Thymus (tissue), 11 donors: ENCODE data around the gene DEPP1. TPM values are rescaled to one million over a fixed set of nuclear protein-coding genes. Genes with fewer than 3 reads are reported as not detected.

Experiments used
- DNase-seq, 9 donors: peaks; one replicate each; pipeline ENCODE4 v3.0.0-alpha.2; 2013; ENCODE audit warnings: low spot score in 9 of 9, low read depth in 6 of 9, missing footprints in 1 of 9
- H3K27ac ChIP-seq, 2 donors: one replicate each; pipeline ENCODE4 v1.5.1; 2013; ENCODE audit warnings: control low read depth in 1 of 2, low read depth in 1 of 2, low read length in 1 of 2, mild to moderate bottlenecking in 1 of 2, moderate library complexity in 1 of 2
- H3K27me3 ChIP-seq, 2 donors: one replicate each; pipeline ENCODE4 v1.5.1; 2013; ENCODE audit warnings: low read length in 1 of 2; ENCODE audit not compliant: control insufficient read depth in 2 of 2, insufficient read depth in 1 of 2
- H3K36me3 ChIP-seq, 2 donors: one replicate each; pipeline ENCODE4 v1.5.1; 2013; ENCODE audit warnings: low read length in 1 of 2, mild to moderate bottlenecking in 1 of 2, moderate library complexity in 1 of 2; ENCODE audit not compliant: control insufficient read depth in 2 of 2, insufficient read depth in 2 of 2
- H3K4me1 ChIP-seq, 2 donors: one replicate each; pipeline ENCODE4 v1.5.1; 2013; ENCODE audit warnings: low read length in 2 of 2; ENCODE audit not compliant: control insufficient read depth in 2 of 2, insufficient read depth in 2 of 2
- H3K4me3 ChIP-seq, 2 donors: one replicate each; pipeline ENCODE4 v1.5.1; 2013; ENCODE audit warnings: low read length in 2 of 2, control low read depth in 1 of 2, mild to moderate bottlenecking in 1 of 2
- H3K9me3 ChIP-seq, 2 donors: one replicate each; pipeline ENCODE4 v1.5.1; 2013; ENCODE audit warnings: low read length in 1 of 2, mild to moderate bottlenecking in 1 of 2; ENCODE audit not compliant: control insufficient read depth in 2 of 2, insufficient read depth in 1 of 2
- WGBS: extraction: QIAGEN DNeasy Blood & Tissue Kit; methylation state at CpG from one replicate; pipeline ENCODE4 v1.1.7; 2013; 5-methylcytosine and 5-hydroxymethylcytosine counted together
- polyA plus RNA-seq: library from polyadenylated mRNA; stranded (reverse); fragments of 200-250 nt; gene quantifications from one replicate; pipeline ENCODE4 v1.2.3, GENCODE V29; 2013
- total RNA-seq: library from RNA; stranded (reverse); fragments of 120-200 nt; gene quantifications from one replicate; pipeline ENCODE4 v1.2.4, GENCODE V29; 2013
- donor health status: healthy.

DEPP1 gene
- total and polyA plus RNA-seq, 2 donors, result 12.2 to 51.6 TPM

DNA sequence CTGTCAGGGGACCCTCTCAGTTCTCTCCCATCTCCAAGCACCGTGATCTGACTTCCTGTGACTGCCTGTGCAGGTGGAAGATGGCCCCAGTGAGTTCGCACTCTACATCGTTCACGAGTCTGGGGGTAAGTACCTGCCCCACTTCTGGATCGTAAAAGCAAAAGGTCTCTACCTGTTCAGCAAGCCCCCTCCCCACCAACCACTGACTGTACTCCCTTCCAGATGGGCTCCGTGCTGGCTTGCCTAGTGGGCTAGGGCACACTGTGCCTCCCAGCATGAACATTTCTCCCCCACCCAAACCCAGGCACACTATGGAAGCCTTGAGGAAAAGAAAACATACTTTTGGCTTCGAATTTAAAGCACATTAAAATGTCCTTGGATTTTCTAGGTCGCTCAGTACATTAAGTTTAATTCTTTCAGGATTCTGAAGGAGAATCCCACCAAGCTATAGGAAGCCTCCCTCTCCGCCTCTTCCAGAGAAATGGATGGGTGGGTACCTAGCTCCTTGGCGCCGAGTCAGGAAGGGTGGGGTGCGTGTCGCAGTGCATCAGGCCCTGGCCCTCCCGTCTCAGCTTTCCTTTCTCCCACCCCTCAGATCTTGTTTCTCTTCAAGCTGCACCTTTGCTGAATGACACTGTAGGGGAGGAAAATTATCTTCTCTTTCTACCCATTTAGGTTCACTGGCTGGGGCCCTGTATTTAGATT lies 11.1 kb upstream of the DEPP1 start:
- H3K4me3 ChIP-seq, result no peak overlapping the region
- WGBS, result 91% methylated on average over 14 of the region's 14 CpGs
- peaks cover 0 to 24% of the 10 kb centered on the region in 2 donors for H3K4me1 ChIP-seq
- no peaks in the 10 kb centered on the region for H3K9me3 ChIP-seq
- H3K36me3 ChIP-seq, result peaks cover 0 to 2% of the 10 kb centered on the region in 2 donors
- H3K27me3 ChIP-seq, result peaks cover 0 to 6% of the 10 kb centered on the region in 2 donors
- DNase-seq, result no peak
- no peak overlapping the region for H3K27ac ChIP-seq

DNA sequence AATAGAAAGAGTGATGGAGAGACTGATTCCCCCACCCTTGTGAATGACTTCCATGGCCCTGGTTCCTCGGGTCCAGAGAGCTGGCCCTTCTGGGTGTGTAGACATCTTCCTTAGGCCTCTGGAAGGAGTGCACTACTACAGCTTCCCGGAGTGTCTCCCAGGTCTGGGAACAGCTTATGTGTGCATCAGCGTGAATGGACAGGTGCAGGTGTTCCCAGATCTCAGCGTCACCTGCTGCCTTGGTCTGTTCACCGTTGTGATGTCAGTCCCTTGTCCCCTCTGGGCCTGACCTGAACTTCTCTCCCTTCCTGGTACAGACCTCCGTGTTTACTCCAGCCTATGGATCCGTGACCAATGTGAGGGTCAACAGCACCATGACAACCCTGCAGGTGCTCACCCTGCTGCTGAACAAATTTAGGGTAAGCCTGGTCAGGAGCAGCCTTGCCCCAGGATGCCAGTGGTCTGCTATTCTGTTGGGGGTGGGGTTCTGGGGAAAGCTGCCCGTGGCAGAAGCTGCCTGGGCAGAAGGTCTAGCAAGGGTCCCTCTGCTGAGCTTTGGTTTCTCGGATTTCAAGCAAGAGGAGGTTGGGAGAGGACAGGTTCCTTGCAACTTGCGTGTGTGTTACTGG lies 10.5 kb upstream of the DEPP1 start:
- Histone ChIP-seq H3K4me1 (peaks cover 0 to 21% of the 10 kb centered on the region in 2 donors), H3K36me3 (peaks cover 0 to 2% of the 10 kb centered on the region in 2 donors), H3K9me3 (no peaks in the 10 kb centered on the region), H3K27me3 (peaks cover 0 to 6% of the 10 kb centered on the region in 2 donors), H3K4me3 (no peak overlapping the region), H3K27ac (no peak overlapping the region)
- no peak for DNase-seq
- 98% methylated on average over 10 of the region's 10 CpGs for WGBS

DNA sequence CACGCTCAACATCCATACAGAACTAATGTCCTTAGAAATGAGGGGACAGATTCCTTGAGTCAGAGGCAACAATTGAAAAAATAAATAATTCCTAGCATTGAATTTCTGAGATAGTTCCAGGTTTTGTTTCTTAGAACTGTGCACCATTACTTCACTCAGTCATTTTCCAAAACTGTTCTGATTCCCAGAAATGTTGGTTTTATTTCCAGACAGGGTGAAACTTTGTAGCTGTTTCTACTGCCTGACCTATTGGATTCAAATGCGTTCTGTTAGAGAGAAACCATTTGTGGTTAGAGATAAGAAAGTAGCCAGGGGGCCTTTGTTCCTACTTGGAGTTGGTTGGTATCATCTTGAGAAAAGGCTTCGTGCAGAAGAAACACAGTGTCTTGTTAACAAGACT lies 8.1 kb upstream of the DEPP1 start:
- Histone ChIP-seq H3K4me1 (peaks cover 0 to 21% of the 10 kb centered on the region in 2 donors), H3K4me3 (no peak overlapping the region), H3K27ac (no peak overlapping the region), H3K9me3 (no peaks in the 10 kb centered on the region), H3K36me3 (no peaks in the 10 kb centered on the region), H3K27me3 (no peaks in the 10 kb centered on the region)
- WGBS, result 44% methylated on average over 3 of the region's 3 CpGs
- no peak for DNase-seq

DNA sequence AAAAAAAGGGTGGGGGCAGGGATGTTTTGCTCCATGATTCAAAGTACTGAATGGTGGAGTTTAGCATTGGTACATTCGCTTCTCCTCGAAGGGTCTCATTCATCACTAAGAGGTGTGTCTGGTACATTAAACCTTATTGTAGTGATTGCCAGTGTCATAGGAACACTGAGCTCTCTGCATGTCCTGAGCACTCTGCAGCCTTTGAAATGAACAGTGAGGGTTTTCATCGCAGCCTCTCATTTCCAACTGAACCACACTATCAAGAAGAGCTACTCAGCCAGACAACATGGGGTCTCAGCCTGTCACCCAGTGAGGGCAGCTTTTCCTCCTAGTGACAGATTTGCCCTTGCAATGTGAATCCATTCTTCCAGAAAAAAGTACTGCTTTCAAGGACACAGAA lies 7.6 kb upstream of the DEPP1 start:
- no peak overlapping the region for H3K27ac ChIP-seq
- peaks cover 0 to 21% of the 10 kb centered on the region in 2 donors for H3K4me1 ChIP-seq

DNA sequence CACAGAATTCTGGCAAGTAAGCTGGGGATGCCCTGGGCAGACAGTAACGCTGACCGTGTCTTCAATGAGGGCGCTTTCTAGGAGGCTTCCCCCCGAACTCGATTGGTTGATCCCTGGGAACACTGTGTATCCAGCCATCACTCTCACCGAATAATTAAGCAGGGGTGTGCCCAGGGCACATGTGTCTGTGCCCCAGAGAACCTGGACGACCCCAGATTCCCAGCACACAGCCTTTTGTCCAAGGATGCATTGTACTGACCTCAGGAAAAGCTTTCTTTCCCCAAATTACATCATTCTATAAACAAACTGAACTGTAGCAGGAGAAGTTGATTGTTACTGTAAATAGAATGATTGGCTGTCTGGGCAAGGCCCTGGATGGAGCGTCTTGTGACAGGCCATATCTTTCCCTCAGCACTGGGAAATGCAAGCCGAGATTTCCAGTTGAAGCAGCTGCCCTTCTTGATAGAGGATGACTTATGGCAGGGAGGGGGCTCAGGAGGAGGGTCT lies 6.6 kb upstream of the DEPP1 start:
- no peaks in the 10 kb centered on the region for H3K36me3 ChIP-seq
- no peak for DNase-seq
- H3K4me1 ChIP-seq, result peaks cover 0 to 22% of the 10 kb centered on the region in 2 donors
- WGBS, result 96% methylated on average over 9 of the region's 9 CpGs
- no peak overlapping the region for H3K4me3 ChIP-seq
- no peaks in the 10 kb centered on the region for H3K27me3 ChIP-seq
- H3K27ac ChIP-seq, result no peak overlapping the region
- H3K9me3 ChIP-seq, result no peaks in the 10 kb centered on the region

More for the DNA sequence above, 7.6 kb upstream of the DEPP1 start:
- no peaks in the 10 kb centered on the region for H3K9me3 ChIP-seq
- DNase-seq, result no peak
- no peaks in the 10 kb centered on the region for H3K36me3 ChIP-seq
- no peak overlapping the region for H3K4me3 ChIP-seq
- 99% methylated on average over 3 of the region's 3 CpGs for WGBS
- no peaks in the 10 kb centered on the region for H3K27me3 ChIP-seq

DNA sequence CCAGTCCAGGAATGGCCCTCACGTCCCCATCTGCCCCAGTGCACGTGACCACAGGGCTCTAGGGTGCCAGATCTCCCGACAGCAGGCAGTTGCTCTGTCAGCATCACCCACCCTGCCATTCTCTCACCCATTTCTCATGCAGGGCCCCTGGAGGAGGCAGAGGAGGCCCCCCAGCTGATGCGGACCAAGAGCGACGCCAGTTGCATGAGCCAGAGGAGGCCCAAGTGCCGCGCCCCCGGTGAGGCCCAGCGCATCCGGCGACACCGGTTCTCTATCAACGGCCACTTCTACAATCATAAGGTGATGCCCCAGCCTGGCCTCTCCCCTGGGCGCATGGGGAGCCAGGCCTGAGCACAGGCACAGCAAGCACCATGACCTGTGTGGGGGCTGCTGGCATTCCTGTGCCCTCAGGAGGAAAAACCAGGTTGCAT lies 6.1 kb upstream of the DEPP1 start:
- WGBS, result 97% methylated on average over 15 of the region's 15 CpGs
- H3K4me3 ChIP-seq, result no peak overlapping the region
- H3K27me3 ChIP-seq, result no peaks in the 10 kb centered on the region
- no peak for DNase-seq
- H3K27ac ChIP-seq, result no peak overlapping the region
- peaks cover 0 to 22% of the 10 kb centered on the region in 2 donors for H3K4me1 ChIP-seq
- H3K9me3 ChIP-seq, result no peaks in the 10 kb centered on the region
- H3K36me3 ChIP-seq, result no peaks in the 10 kb centered on the region

DNA sequence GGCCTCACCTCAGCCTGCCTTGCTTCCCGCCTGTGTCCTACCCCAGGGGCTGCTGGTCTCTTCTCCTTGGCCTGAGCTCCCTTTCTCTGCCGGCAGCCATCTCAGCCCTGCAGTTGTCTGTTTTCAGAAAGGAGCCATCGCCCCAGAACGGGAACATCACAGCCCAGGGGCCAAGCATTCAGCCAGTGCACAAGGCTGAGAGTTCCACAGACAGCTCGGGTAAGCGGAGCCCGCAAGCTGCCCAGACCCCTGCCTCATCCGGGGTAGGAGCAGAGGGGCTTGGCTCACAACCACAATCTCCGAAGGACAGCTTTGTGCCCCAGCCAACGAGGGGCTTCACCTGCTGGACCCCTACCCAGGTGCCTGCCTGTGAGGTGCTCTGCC lies 5.3 kb upstream of the DEPP1 start:
- Histone ChIP-seq H3K4me1 (peaks cover under 1 to 23% of the 10 kb centered on the region in 2 donors), H3K4me3 (no peak overlapping the region), H3K27me3 (no peaks in the 10 kb centered on the region), H3K9me3 (no peaks in the 10 kb centered on the region), H3K36me3 (no peaks in the 10 kb centered on the region), H3K27ac (no peak overlapping the region)
- no peak for DNase-seq
- WGBS, result 90% methylated on average over 10 of the region's 10 CpGs

DNA sequence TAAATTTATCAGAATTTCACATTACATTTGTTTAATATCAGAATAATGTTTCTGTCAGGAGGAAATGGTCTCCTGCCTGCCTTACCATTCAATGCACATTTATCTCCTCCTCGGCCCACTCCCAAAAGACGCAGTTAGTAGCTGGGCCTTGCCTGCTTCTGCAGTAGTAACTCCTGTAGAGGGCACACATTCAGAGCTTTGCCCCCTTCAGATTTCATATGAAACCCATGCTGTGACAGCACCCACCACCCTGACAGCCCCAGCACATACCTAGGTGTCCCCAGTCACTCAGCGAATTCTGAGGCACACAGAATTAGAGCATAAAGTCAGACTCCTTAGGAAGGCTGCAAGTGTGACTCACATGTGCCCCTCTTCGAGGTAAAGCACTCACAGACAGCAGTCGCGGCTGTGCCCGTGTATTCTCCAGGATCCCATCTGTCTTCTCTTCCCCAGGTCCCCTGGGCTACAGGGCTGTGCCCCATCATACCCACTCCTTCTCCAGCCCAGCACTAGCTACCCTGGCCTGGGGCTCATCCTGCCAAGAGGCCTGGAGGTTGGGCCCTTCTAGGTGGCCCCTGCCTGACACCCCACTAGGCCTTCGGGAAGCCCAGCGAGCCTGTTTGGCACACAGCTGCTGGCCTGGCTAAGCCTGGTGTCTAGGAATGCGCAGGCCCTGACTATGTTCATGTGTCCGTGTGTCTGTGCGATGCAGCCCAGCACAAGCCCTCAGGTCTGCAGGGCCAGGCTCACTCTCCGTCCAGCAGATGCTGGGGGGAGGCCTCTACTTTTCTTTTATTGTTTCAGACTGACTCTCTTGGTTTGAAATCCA lies 4.7 kb upstream of the DEPP1 start:
- no peaks in the 10 kb centered on the region for H3K27me3 ChIP-seq
- peaks cover 5 to 29% of the 10 kb centered on the region in 2 donors for H3K4me1 ChIP-seq
- no peak for DNase-seq
- H3K4me3 ChIP-seq, result no peak overlapping the region
- 97% methylated on average over 13 of the region's 13 CpGs for WGBS
- H3K27ac ChIP-seq, result no peak overlapping the region
- H3K9me3 ChIP-seq, result no peaks in the 10 kb centered on the region
- H3K36me3 ChIP-seq, result no peaks in the 10 kb centered on the region

DNA sequence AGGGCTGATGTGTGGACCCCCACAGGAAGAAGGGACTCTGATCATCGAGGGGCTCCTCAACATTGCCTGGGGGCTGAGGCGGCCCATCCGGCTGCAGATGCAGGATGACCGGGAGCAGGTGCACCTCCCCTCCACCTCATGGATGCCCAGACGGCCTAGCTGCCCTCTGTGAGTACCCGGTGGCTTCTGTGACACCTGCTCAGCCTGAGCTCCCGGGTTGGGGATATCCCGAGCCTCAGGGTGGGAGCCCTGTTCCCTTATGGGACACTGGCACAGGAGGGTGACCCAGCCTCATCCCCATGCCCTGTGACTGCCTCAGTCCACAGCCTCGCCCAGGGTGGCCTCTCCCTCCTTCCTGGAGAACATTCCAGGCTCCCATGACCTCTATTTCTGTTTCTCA lies 3.9 kb upstream of the DEPP1 start:
- Histone ChIP-seq H3K4me3 (no peak overlapping the region), H3K9me3 (no peaks in the 10 kb centered on the region), H3K4me1 (peaks cover 5 to 37% of the 10 kb centered on the region in 2 donors), H3K27ac (no peak overlapping the region), H3K27me3 (no peaks in the 10 kb centered on the region), H3K36me3 (no peaks in the 10 kb centered on the region)
- DNase-seq, result no peak
- WGBS, result 96% methylated on average over 9 of the region's 9 CpGs
